Heart left ventricle (tissue), 13 donors: ENCODE results near the gene PARP1.

Experiments used
- POLR2A ChIP-seq, 2 donors: fragments of 450-650 bp; IDR thresholded peaks; one replicate each; pipeline ENCODE4 v1.6.1; 2017; ENCODE audit warnings: antibody characterized with exemption in 2 of 2, mild to moderate bottlenecking in 2 of 2, moderate library complexity in 2 of 2
- TF ChIP-seq, protein P1 (sequence below), 12 donors: fragments of 200-600 bp; sonication (generic) in 4 of 12; IDR thresholded peaks; one replicate each; pipeline versions ENCODE4 v1.5.0 to v1.8.0; 2018 to 2022; ENCODE audit warnings: antibody characterized with exemption in 12 of 12, mild to moderate bottlenecking in 5 of 12
- donor health status: ischemic (EF 13 %, LVEDD 7.1; RV severe dilation, severe dysfunction).
- donor health status: DM: no; HTN: yes; CAD: no.
- donor health status: DM: no; HTN: no; CAD: no.
- donor health status: ischemic (EF 25% LVEDD 6.9; RV normal size, moderate dysfunction).
- donor health status: ischemic (EF 25% LVEDD 5.7; RV mildly dilated, moderate dysfunction).
- donor health status: ischemic (EF 35%, LVEDD 5.7; RV mildly dilated, moderate dysfunction).
- donor health status: nonischemic (EF 11% LVEDD 7.7; RV severe dilation, severe dysfunction).
- donor health status: DM: yes; HTN: yes; CAD: no.
- donor health status: PGD.
- donor health status: ischemic (EF 29% LVEDD 5.4; RV normal size, mild dysfunction).
- donor health status: nonischemic (EF 23%, LVEDD 6.1; RV moderate dilation, normal function).

DNA sequence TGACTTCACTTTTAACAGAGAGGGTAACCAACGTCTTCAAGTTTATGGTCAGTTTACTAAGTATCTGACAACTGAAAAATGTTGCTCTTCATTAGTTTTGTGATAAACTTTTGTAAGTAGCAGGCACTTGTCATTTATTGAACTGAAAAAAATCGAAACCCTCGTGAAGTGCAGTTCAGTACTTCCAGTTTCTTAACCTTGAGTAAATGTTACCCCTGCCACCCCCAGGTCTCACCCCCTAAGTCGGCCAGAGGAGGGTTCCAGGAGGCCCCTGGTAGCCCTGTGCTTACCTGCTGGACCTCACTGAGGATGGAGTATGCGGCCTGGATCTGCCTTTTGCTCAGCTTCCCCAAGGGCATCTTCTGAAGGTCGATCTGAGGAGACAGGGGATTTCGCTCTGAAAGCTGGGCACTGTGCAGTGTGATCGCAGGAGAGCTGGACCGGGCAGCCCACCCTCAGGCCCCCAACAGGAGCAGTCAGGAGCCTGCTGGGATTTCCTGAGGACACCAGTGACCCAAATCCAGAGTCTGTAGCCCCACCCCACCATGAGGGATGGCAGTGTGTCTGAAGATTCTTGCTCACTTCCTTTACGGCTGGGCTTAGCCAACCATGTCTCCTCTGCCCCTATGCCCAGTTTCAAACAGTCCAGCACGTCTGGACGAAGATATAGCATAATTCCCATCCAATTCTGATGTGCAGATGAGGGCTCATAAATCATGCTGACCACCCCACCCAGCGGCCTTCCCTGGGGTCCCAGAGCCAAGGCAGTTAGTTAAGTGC, 37.6 kb downstream of the PARP1 start:
- TF ChIP-seq, protein P1, sequence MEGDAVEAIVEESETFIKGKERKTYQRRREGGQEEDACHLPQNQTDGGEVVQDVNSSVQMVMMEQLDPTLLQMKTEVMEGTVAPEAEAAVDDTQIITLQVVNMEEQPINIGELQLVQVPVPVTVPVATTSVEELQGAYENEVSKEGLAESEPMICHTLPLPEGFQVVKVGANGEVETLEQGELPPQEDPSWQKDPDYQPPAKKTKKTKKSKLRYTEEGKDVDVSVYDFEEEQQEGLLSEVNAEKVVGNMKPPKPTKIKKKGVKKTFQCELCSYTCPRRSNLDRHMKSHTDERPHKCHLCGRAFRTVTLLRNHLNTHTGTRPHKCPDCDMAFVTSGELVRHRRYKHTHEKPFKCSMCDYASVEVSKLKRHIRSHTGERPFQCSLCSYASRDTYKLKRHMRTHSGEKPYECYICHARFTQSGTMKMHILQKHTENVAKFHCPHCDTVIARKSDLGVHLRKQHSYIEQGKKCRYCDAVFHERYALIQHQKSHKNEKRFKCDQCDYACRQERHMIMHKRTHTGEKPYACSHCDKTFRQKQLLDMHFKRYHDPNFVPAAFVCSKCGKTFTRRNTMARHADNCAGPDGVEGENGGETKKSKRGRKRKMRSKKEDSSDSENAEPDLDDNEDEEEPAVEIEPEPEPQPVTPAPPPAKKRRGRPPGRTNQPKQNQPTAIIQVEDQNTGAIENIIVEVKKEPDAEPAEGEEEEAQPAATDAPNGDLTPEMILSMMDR (IDR thresholded peaks at IDR 0.05): no peak
- no peak for TF ChIP-seq POLR2A (IDR thresholded peaks at IDR 0.05)
